ENCODE data around the gene STK11IP.

STK11IP gene

GRCh38 chr2:219662566-219662965 lies 64.9 kb downstream of the STK11IP start:
- no peak for DNase-seq

GRCh38 chr2:219663116-219663762 lies 65.6 kb downstream of the STK11IP start:
- no peak for DNase-seq

GRCh38 chr2:219664041-219664440 lies 66.4 kb downstream of the STK11IP start:
- DNase-seq = no peak

- no peak for DNase-seq
Measured at GRCh38 chr2:219664944-219665343, 67.3 kb downstream of the STK11IP start.

- DNase-seq = no peak
Measured at GRCh38 chr2:219665926-219666325, 68.3 kb downstream of the STK11IP start.

All from cortex of kidney (tissue), 1 donor.